GM12874 (cell line): ENCODE results near the gene FCHSD2.

Experiments used
- TF ChIP-seq, protein P1 (sequence below): IDR thresholded peaks from 2 replicates; pipeline ENCODE4 v1.5.1; 2011; ENCODE audit warnings: low read depth, mild to moderate bottlenecking, control low read depth, low read length, moderate library complexity; ENCODE audit not compliant: insufficient read depth

FCHSD2 gene

DNA sequence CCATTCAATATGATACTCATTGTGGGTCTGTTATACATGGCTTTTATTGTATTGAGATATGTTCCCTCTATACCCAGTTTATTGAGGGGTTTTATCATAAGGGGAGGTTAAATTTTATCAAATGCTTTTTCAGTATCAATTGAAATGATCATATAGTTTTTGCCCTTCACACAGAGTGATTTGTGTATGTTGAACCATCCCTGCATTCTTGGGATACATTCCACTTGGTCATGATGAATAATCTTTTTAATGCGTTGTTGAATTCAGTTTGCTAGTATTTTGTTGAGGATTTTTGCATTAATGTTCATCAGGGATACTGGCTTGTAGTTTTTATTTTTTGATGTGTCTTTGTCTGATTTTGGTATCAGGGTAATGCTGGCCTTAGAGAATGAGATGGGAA is 229.9 kb downstream of the FCHSD2 start:
- TF ChIP-seq, protein P1, sequence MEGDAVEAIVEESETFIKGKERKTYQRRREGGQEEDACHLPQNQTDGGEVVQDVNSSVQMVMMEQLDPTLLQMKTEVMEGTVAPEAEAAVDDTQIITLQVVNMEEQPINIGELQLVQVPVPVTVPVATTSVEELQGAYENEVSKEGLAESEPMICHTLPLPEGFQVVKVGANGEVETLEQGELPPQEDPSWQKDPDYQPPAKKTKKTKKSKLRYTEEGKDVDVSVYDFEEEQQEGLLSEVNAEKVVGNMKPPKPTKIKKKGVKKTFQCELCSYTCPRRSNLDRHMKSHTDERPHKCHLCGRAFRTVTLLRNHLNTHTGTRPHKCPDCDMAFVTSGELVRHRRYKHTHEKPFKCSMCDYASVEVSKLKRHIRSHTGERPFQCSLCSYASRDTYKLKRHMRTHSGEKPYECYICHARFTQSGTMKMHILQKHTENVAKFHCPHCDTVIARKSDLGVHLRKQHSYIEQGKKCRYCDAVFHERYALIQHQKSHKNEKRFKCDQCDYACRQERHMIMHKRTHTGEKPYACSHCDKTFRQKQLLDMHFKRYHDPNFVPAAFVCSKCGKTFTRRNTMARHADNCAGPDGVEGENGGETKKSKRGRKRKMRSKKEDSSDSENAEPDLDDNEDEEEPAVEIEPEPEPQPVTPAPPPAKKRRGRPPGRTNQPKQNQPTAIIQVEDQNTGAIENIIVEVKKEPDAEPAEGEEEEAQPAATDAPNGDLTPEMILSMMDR: no peak

DNA sequence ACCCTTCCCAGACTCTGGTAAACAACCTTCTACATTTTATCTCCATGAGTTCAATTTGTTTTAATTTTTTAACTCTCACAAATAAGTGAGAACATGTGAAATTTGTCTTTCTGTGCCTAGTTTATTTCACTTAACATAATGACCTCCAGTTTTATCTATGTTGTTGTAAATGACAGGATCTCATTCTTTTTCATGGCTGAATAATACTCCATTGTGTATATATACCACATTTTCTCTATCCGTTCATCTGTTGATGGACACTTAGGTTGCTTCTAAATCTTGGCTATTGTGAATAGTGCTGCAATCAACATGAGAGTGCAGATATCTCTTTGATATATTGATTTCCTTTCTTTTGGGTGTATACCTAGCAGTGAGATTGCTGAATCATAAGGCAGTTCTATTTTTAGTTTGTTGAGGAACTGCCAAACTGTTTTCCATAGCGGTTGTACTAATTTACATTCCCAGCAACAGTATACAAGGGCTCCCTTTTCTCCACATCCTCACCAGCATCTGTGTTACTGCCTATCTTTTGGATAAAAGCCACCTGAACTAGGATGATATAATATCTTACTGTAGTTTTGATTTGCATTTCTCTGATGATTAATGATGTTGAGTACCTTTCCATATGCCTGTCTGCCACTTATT is 234.0 kb downstream of the FCHSD2 start:
- TF ChIP-seq, protein P1: no peak

DNA sequence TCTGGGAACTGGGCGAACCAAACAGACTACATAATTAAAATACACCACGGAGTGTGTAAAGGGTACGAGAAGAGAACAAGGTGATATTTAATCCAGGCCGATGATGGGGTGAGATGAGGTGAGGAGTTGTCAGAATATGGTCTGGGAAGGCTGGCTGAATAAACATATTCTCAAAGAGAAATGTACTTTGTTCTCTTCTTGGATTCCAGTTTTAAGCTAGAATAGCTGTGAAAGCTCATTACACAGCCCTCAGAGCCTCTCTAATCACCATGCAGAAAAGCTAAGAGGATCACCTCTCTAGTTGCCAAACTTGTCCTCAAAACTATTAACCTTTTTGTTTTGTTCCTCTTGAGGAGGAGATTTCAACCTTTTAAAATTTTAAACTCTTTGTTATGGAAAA is 238.1 kb downstream of the FCHSD2 start:
- TF ChIP-seq, protein P1: no peak

DNA sequence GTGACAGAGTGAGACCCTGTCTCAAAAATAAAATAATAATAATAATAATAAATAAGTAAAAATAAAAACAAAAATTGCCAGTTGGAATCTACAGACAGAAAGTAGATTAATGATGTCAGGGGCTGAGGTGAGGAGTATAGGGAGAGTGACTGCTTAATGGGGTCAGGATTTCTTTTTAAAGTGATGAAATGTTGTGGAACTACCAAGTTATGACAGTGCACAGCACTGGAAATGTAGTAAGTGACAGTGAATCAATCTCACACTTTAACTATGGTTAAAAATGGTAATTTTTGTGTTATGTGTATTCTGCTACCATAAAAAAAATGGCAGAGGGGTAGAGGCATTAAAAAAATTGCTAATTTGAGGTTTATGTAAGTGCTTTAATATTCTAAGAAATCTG is 240.7 kb downstream of the FCHSD2 start:
- TF ChIP-seq, protein P1: no peak

DNA sequence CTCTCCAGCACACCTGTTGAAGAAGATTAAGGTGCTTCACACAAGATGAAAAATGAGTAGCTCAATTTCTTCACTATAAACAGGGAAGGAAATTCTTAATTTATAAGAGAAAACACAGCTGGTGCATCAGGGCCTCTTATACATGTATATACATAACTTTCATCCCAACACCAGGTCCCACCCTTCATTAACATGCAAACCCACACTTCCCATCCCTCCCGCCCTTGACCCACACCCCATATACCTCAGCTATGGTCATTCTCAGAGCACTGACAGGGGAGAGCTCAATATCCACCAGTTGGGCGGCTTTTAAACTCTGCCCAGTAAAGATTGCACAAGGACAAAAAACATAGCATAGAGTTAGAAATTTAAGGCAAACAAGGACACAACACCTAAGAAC is 242.1 kb downstream of the FCHSD2 start:
- TF ChIP-seq, protein P1: no peak

DNA sequence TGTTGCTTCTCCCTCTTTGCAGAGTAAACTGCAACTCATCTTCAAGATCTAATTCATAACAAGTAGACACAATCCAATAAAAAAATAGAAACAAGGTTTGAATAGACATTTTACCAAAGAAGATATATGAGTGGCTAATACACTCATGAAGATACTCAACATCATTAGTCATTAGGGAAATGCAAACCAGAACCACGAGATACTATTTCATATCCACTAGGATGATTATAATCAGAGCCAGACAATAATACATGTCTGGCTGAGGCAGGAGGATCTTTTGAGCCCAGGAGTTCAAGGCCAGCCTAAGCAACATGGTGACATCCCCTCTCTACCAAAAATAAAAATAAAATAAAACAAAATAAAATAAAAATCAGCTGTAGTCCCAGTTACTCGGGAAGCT is 242.9 kb downstream of the FCHSD2 start:
- TF ChIP-seq, protein P1: no peak

DNA sequence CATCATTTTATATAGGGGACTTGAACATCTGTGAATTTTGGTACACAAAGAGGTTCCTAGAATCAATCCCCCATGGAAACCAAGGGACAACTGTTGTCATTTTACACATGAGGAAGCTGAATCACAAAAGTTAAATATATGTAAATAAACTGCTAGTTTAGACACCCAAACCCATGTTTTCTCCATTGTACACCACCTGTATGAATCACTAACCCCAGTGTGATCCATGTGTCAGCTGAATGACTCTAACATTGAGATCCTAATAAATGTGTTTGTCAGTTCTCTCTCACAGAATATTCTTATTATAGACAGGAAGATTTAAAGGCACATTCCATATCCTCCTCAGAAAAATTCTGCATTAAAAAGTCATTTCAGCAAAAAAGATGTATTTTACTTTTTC is 244.6 kb downstream of the FCHSD2 start:
- TF ChIP-seq, protein P1: no peak

DNA sequence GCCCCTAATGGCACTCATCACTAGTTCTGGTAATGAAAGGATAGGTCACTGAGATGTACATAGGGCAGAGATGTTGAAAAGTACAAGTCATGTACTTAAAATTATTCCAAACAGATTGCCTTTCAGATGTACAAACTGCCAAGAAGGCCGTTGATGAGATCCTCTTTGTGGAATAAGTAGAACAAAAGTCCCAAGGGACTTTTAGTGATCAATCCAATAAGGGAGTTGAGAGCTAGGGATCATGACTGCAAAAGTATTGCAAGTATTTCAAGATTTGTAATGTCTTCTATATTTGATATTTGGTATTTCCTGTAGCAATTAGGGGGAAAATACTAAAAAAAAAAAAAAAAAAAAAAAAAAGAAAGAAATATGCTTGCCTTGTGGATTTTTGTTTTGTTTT is 245.7 kb downstream of the FCHSD2 start:
- TF ChIP-seq, protein P1: no peak
